HCT116 (cell line): ENCODE data around the gene NOC3L. TPM values are rescaled to one million over a fixed set of nuclear protein-coding genes. Genes with fewer than 3 reads are reported as not detected.

Experiments
- ATAC-seq: fragments of 200-7000 bp; cut with Tn5 transposase; 2 replicates; pipeline ENCODE4 v1.9.1; 2020; ENCODE audit warnings: mild to moderate bottlenecking, moderate library complexity
- BruUV-seq: library from RNA; stranded (reverse); fragments of 400-500 nt; replicated peaks from 2 replicates; lab custom pipeline; 2021; lab: Mats Ljungman, UMichigan
- CTCF ChIA-PET: fragments of 300-600 bp; sonication (Branson Sonifier 250); formaldehyde crosslinking; loops from one replicate; lab custom pipeline; 2021; ENCODE audit warnings: antibody characterized with exemption; lab: Charles Lee
- POLR2A ChIA-PET: fragments of 300-600, 350-600 bp; sonication (Branson Sonifier 250); formaldehyde crosslinking; loops from one replicate; lab custom pipeline; 2021; ENCODE audit warnings: antibody characterized with exemption; lab: Charles Lee
- RAD21 ChIA-PET, 2 experiments: fragments of 300-600 bp; sonication (Branson Sonifier 250); formaldehyde crosslinking; loops; one replicate each; lab custom pipeline; 2023; ENCODE audit warnings: low total read pairs in 2 of 2; ENCODE audit not compliant: uncharacterized antibody in 2 of 2, unreplicated experiment in 2 of 2, low non-redundant PET in 1 of 2; lab: Charles Lee
- DNase-seq: peaks from one replicate; pipeline ENCODE4 v3.0.0-alpha.2; 2010; ENCODE audit warnings: low read depth, low spot score
- H2AFZ ChIP-seq: fragments of 200-600 bp; shearing (Covaris generic), sonication (generic); 2 replicates; pipeline ENCODE4 v1.6.1; 2017; ENCODE audit warnings: low read depth, mixed run types, mixed read lengths, antibody characterized with exemption, low read length; ENCODE audit not compliant: poor library complexity, severe bottlenecking
- H3K27ac ChIP-seq: 2 replicates; pipeline ENCODE4 v1.5.1; 2012; ENCODE audit warnings: low read depth, low read length
- H3K27me3 ChIP-seq: fragments of 200-600 bp; sonication (generic); 2 replicates; pipeline ENCODE4 v1.6.1; 2016; ENCODE audit warnings: mixed run types, low read length, mixed read lengths; ENCODE audit not compliant: insufficient read depth
- H3K36me3 ChIP-seq, 2 experiments: fragments of 200-500 bp in 1 of 2; fragments of 200-600 bp in 1 of 2; sonication (Bioruptor generic) in 1 of 2; sonication (generic) in 1 of 2; 2 replicates each; pipeline versions ENCODE4 v1.5.1 to v1.6.1; 2014 to 2016; ENCODE audit warnings: low read length in 2 of 2, inconsistent platforms in 1 of 2, mixed read lengths in 1 of 2, mixed run types in 1 of 2; ENCODE audit not compliant: insufficient read depth in 2 of 2, control insufficient read depth in 1 of 2
- H3K4me1 ChIP-seq, 2 experiments: fragments of 200-600 bp in 1 of 2; sonication (generic) in 1 of 2; 2 replicates each; pipeline versions ENCODE4 v1.5.1 to v1.6.1; 2012 to 2017; ENCODE audit warnings: low read length in 2 of 2, inconsistent platforms in 1 of 2, mild to moderate bottlenecking in 1 of 2, mixed read lengths in 1 of 2, mixed run types in 1 of 2, moderate library complexity in 1 of 2; ENCODE audit not compliant: insufficient read depth in 2 of 2, control insufficient read depth in 1 of 2
- H3K4me2 ChIP-seq: fragments of 200-600 bp; sonication (generic); 2 replicates; pipeline ENCODE4 v1.6.1; 2017; ENCODE audit warnings: mixed run types, low read length, mixed read lengths
- H3K4me3 ChIP-seq, 2 experiments: fragments of 200-600 bp in 1 of 2; sonication (generic) in 1 of 2; replicated peaks in 1 of 2; 2 replicates each; pipeline ENCODE4 v1.5.1; 2011 to 2016; ENCODE audit warnings: low read length in 2 of 2, control low read depth in 1 of 2, low read depth in 1 of 2, mild to moderate bottlenecking in 1 of 2, mixed read lengths in 1 of 2, mixed run types in 1 of 2
- H3K79me2 ChIP-seq: fragments of 200-600 bp; sonication (generic); 2 replicates; pipeline ENCODE4 v1.6.1; 2017; ENCODE audit warnings: mild to moderate bottlenecking, mixed run types, low read length, moderate library complexity, mixed read lengths; ENCODE audit not compliant: insufficient read depth
- H3K9ac ChIP-seq: fragments of 200-600 bp; sonication (generic); 2 replicates; pipeline ENCODE4 v1.6.1; 2016; ENCODE audit warnings: low read length, mixed read lengths
- H3K9me2 ChIP-seq: fragments of 200-600 bp; sonication (generic), shearing (Covaris generic); 2 replicates; pipeline ENCODE4 v1.6.1; 2017; ENCODE audit warnings: mixed run types, mild to moderate bottlenecking, moderate library complexity; ENCODE audit not compliant: insufficient read depth
- H3K9me3 ChIP-seq, 2 experiments: fragments of 200-500 bp in 1 of 2; fragments of 200-600 bp in 1 of 2; sonication (Bioruptor generic) in 1 of 2; sonication (generic) in 1 of 2; 2 replicates each; pipeline ENCODE4 v1.6.1; 2014 to 2017; ENCODE audit warnings: low read length in 2 of 2, mixed read lengths in 2 of 2, inconsistent platforms in 1 of 2, low read depth in 1 of 2, mild to moderate bottlenecking in 1 of 2, mixed run types in 1 of 2, moderate library complexity in 1 of 2; ENCODE audit not compliant: control insufficient read depth in 1 of 2, insufficient read depth in 1 of 2
- H4K20me1 ChIP-seq: fragments of 200-600 bp; sonication (generic), shearing (Covaris generic); 2 replicates; pipeline ENCODE4 v1.6.1; 2017; ENCODE audit warnings: mixed run types, mild to moderate bottlenecking, moderate library complexity; ENCODE audit not compliant: insufficient read depth
- ATF3 ChIP-seq: IDR thresholded peaks from 2 replicates; pipeline ENCODE4 v1.6.1; 2012
- CBX3 ChIP-seq: IDR thresholded peaks from 2 replicates; pipeline ENCODE4 v1.6.1; 2012; ENCODE audit warnings: low read depth
- CEBPB ChIP-seq: IDR thresholded peaks from 2 replicates; pipeline ENCODE4 v1.6.1; 2012; ENCODE audit warnings: low read depth
- ELF1 ChIP-seq: IDR thresholded peaks from 2 replicates; pipeline ENCODE4 v1.6.1; 2012; ENCODE audit warnings: low read depth, borderline replicate concordance
- FOSL1 ChIP-seq: IDR thresholded peaks from 2 replicates; pipeline ENCODE4 v1.6.1; 2012; ENCODE audit warnings: low read depth
- POLR2AphosphoS5 ChIP-seq: IDR thresholded peaks from 2 replicates; pipeline ENCODE4 v1.6.1; 2011; ENCODE audit warnings: mild to moderate bottlenecking, low read depth, low read length, moderate library complexity
- REST ChIP-seq: IDR thresholded peaks from 2 replicates; pipeline ENCODE4 v1.6.1; 2012; ENCODE audit warnings: low read depth
- SIN3A ChIP-seq: IDR thresholded peaks from 2 replicates; pipeline ENCODE4 v1.6.1; 2012; ENCODE audit warnings: low read depth
- intact Hi-C: fragments of 100-400 bp; cut with micrococcal nuclease; formaldehyde crosslinking; loops from 2 replicates; pipeline ENCODE4 v1.10.0; 2022
- total RNA-seq: library from RNA; stranded (reverse); gene quantifications from one replicate; pipeline ENCODE4 v1.2.1, GENCODE V29; 2021; ENCODE audit not compliant: unreplicated experiment

Gene NOC3L
- total RNA-seq, 1 experiment from 2014 or later = 45.5 TPM

GRCh38 chr10:94361171-94361794, 1.5 kb downstream of the NOC3L start:
- TF ChIP-seq ATF3 (no peak), CEBPB (no peak), POLR2AphosphoS5 (no peak), FOSL1 (no peak), REST (no peak), SIN3A (no peak), ELF1 (no peak), CBX3 (no peak)
- Histone ChIP-seq H3K4me2 (peak overlapping the region; percentile 72), H3K36me3 (peaks cover 14 to 36% of the 10 kb centered on the region in 2 experiments), H3K4me1 (peaks cover 18 to 33% of the 10 kb centered on the region in 2 experiments), H3K79me2 (peaks cover 65% of the 10 kb centered on the region), H4K20me1 (peaks cover 10% of the 10 kb centered on the region; the same call in 1 of the 2 replicates), H3K9ac (peak overlapping the region; percentile 78), H3K9me2 (no peaks in the 10 kb centered on the region), H3K27ac (no peak overlapping the region), H3K4me3 (peak overlapping the region; percentile 82 to 93), H3K9me3 (no peaks in the 10 kb centered on the region), H3K27me3 (no peaks in the 10 kb centered on the region), H2AFZ (no peak overlapping the region)
- ChIA-PET RAD21 (interaction anchor here in 1 of 2 experiments (0.6 kb wide), 1 partner anchor 84 kb away, joined by 3 read pairs; no protein-coding TSS in a partner anchor), CTCF (no interaction called here), POLR2A (interaction anchor here (0.5 kb wide), 1 partner anchor 454 kb away, joined by 3 read pairs; no protein-coding TSS in a partner anchor)
- intact Hi-C loops = loop anchor here (5.0 kb wide), 1 partner anchor 81 kb away; no protein-coding TSS in a partner anchor
- BruUV-seq = no TSS peak
- ATAC-seq (no peak), DNase-seq (no peak)
